GM13977 (cell line): Measurements from ENCODE around the gene PSRC1.

Experiments used
- DNase-seq: peaks from one replicate; pipeline ENCODE4 v3.0.0; 2012; ENCODE audit warnings: low spot score
- CTCF ChIP-seq: IDR thresholded peaks from 2 replicates; pipeline ENCODE4 v1.5.1; 2012; ENCODE audit warnings: mild to moderate bottlenecking, control low read depth; ENCODE audit not compliant: insufficient read depth; ENCODE audit errors: extremely low read depth, missing control alignments
- in situ Hi-C: fragments of 300-500 bp; cut with MboI; formaldehyde crosslinking; loops from one replicate; pipeline ENCODE4 v1.12.0; 2022; ENCODE audit warnings: low sequenced_read_pairs, low pct_unique_long_range_greater_than_20kb, mixed read lengths, inconsistent platforms; ENCODE audit not compliant: unreplicated experiment

The PSRC1 gene

DNA sequence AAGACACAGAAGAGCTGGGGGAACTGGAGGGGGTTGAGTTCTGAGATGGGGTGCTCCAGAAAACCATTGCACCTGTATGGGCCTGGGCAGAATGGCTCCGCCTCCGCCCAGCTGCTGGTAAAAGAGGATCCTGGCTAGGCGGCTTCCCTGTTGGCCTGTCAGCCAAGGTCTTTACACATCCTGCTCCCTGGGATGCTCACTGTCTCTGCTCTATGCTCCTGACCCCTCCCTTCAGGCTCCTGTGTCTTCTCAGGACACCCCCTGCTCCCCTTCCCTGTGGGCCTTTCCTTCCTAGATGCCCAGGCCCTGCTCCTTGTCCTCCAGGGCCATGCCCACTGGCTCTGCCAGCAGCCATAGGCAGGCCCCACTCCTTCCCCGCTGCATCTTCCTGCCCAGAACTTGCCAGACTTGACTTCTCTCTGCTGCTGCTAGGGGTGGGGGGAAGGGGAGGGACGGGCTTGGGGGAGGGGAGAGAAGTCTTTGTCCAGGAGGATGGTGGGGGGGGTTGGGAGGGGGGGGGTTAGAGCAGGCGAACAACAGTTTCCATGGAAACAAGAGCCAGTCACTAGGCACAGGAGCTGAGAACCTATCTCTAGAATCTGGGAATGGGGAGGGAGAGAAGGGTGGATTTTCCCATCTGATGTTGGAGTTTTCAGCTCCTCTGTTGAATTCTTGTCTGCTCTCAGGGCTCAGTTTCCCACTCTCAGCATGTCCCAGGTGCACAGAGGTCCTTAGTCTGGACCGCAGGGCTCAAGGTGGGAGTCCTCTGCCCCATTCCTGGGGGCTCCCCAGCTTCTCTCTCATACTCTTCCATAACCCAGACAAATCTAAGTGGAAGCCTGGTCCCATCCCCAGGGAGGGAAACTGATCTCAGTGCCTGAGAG is 23.0 kb downstream of the PSRC1 start:
- in situ Hi-C loops = loop anchor here (10.0 kb wide), 1 partner anchor 275 kb away; the partner anchor contains the start of gene GPR61
- DNase-seq = no peak
- TF ChIP-seq CTCF = no peak

DNA sequence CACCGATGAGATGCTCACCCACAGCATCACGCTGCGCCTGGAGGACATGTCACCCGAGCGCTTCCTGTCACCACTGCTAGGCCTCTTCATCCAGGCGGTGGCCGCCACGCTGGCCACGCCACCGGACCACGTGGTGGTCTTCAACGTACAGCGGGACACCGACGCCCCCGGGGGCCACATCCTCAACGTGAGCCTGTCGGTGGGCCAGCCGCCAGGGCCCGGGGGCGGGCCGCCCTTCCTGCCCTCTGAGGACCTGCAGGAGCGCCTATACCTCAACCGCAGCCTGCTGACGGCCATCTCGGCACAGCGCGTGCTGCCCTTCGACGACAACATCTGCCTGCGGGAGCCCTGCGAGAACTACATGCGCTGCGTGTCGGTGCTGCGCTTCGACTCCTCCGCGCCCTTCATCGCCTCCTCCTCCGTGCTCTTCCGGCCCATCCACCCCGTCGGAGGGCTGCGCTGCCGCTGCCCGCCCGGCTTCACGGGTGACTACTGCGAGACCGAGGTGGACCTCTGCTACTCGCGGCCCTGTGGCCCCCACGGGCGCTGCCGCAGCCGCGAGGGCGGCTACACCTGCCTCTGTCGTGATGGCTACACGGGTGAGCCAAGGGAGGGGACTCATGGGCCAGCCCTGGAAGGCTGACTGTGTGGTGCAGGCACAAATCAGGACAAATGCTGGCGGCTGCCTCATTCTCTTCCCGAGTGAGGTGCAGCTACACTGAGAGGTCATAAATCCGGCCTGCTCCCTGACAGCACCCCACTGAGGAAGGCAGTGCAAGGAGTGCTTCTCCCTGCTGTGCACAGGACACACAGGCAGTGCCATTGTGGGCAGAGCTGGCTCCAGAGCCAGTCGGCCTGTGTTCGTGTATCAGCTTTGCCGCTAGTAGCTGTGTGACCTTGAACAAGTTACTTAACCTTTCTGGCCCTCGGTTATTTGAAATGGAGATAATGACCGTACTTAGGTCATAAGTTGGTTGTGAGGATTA is 24.2 kb downstream of the PSRC1 start:
- DNase-seq = no peak
- in situ Hi-C loops = no loop called here
- no peak for TF ChIP-seq CTCF

DNA sequence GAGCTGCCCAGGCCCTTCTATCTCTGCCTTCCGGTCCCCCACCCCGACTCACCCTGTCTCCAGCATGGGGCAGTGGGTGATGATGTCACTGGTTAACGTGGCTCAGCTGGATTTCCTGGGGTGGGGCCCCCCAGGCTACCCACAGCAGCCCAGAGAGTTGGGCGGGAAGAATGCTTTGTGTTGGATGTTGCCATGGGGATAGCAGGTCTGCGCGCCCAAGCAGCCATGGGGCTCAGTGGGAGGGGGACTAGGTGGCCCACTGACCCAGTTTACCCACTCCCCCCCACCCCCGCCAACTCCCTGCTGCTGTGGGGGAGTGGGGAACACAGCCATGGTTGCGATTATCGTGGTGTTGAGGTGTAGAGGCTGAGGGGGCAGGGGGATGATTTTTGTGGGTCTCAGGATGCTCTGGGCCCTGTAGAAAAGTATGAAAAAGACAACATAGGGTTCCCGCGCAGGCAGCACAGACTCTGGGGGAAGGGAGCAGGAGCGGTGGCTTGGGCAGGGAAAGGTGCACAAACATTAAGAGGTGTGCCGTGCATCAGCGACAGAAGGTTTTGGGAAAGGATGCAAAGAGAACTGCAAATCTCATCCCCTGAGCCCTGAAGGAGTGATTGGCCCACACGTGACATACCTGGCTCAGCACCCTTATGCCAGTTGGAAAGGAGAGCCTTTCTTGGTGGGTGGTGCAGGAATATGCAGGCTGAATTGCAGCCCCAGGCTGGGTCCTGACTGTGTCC is 25.1 kb downstream of the PSRC1 start:
- TF ChIP-seq CTCF = no peak
- DNase-seq = no peak
- in situ Hi-C loops = no loop called here

- no peak for DNase-seq
- TF ChIP-seq CTCF = no peak
- in situ Hi-C loops = no loop called here
Observed at GRCh38 chr1:109256971-109257681, 25.8 kb downstream of the PSRC1 start.

- TF ChIP-seq CTCF = no peak
- DNase-seq = no peak
- in situ Hi-C loops = no loop called here
Observed at GRCh38 chr1:109256085-109256484, 26.9 kb downstream of the PSRC1 start.
